Activated CD4-positive, alpha-beta memory T cell treated with anti-CD3 and anti-CD28 coated beads for 36 hours (primary cell): Measurements from ENCODE around the gene TEKT4. TPM values are rescaled to one million over a fixed set of nuclear protein-coding genes. Genes with fewer than 3 reads are reported as not detected.
A peak's percentile ranks its signal among the peaks of the same experiment; 100 is the strongest.
"Not testable (repeated sequence)": the region's sequence is repeated elsewhere in the genome, so short reads cannot be mapped to it uniquely, and the experiment has no call there.

Source experiments
- CTCF ChIA-PET: fragments of 350-600 bp; sonication (Branson Sonifier 250); formaldehyde crosslinking; loops from one replicate; lab custom pipeline; 2021; ENCODE audit warnings: antibody characterized with exemption, inconsistent platforms; lab: Charles Lee
- POLR2A ChIA-PET: fragments of 350-600 bp; sonication (Branson Sonifier 250); formaldehyde crosslinking; loops from one replicate; lab custom pipeline; 2021; ENCODE audit warnings: antibody characterized with exemption; lab: Charles Lee
- DNase-seq: peaks from one replicate; pipeline ENCODE4 v3.0.0-alpha.2; 2020
- H3K27ac Mint-ChIP-seq: one replicate; pipeline ENCODE4 v1.8.0; 2021; ENCODE audit warnings: mixed read lengths
- H3K27me3 Mint-ChIP-seq: one replicate; pipeline ENCODE4 v1.8.0; 2021; ENCODE audit warnings: mixed read lengths
- H3K36me3 Mint-ChIP-seq: one replicate; pipeline ENCODE4 v1.8.0; 2021; ENCODE audit warnings: mixed read lengths
- H3K4me1 Mint-ChIP-seq: one replicate; pipeline ENCODE4 v1.8.0; 2021; ENCODE audit warnings: low read depth, mixed read lengths
- H3K4me3 Mint-ChIP-seq: one replicate; pipeline ENCODE4 v1.8.0; 2021; ENCODE audit warnings: mild to moderate bottlenecking, mixed read lengths
- H3K9me3 Mint-ChIP-seq: one replicate; pipeline ENCODE4 v1.8.0; 2021; ENCODE audit warnings: mixed read lengths
- intact Hi-C: fragments of 100-400 bp; cut with micrococcal nuclease; formaldehyde crosslinking; loops from one replicate; pipeline ENCODE4 v1.15.1; 2023
- total RNA-seq, 2 experiments: library from RNA; stranded (reverse); gene quantifications; one replicate each; pipeline ENCODE4 v1.2.3, GENCODE V29; 2021

TEKT4 gene
- total RNA-seq, 2 experiments from 2014 or later, result not detected

DNA sequence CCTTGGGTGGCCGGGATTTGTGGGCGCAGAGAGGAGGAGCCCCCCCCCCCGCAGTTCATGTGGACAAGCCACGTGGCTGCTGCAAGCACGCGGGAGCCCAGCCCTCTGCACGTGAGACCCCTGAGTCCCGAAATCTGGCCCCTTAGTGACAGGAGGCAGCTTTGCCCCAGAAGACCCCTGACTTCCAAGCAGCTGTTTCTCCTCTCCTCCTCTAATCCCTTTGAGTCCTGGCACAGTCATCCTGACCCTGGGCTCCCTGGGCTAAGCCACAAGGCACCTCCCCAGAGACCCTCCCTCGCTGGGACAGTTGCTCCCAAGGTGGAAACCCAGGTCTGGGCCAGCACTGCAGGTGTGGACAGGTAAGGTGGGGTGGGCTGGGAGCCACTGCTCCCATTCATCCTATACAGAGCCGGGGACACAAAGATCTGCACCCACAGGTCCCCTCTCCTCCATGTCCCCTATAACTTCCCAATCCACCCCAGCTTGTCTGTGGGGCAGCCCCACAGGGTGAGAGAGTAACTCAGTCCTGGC lies 923 bp downstream of the TEKT4 start:
- POLR2A ChIA-PET, result no interaction called here
- no peaks in the 10 kb centered on the region for H3K4me1 Mint-ChIP-seq
- CTCF ChIA-PET, result interaction anchor here (1.2 kb wide), 1 partner anchor 265 kb away, joined by 3 read pairs; no protein-coding TSS in a partner anchor
- peaks cover 8% of the 10 kb centered on the region for H3K27me3 Mint-ChIP-seq
- H3K9me3 Mint-ChIP-seq, result no peaks in the 10 kb centered on the region
- no peaks in the 10 kb centered on the region for H3K36me3 Mint-ChIP-seq
- no peak for DNase-seq
- H3K27ac Mint-ChIP-seq, result no peak overlapping the region
- H3K4me3 Mint-ChIP-seq, result no peak overlapping the region
- intact Hi-C loops, result no loop called here

DNA sequence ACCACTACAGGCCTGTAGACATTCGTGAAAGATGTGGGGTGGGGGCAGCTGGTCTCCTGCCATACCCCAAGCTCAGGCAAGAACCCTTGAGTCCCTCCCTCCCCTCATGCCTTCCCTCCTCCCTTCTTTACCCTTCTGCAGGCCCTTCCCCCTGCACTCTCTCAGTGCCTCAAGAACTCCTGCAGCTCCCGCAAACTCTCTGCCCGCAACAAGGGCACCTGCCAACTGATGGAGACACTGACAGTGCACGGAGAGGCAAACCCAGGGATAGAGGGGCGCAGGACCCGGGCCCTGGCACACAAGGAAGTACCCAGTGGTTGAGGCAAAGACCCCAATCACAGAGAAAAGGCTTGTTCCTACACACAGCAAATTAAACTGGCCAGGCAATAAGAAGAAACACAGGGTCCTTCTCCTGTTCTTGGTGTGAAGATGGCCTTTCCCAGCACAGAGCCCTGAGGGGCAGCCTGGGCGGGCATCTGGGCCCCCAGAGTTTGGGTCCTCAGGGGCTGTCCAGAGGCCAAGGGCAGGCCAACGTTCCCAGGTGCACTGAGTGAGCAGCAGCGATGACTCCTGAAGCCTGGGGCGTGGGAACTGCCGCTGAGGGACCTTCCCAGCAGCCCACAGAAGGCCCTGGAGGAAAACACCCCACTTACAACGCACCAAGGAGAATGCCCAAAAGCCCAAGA lies 1.6 kb downstream of the TEKT4 start:
- no peaks in the 10 kb centered on the region for H3K9me3 Mint-ChIP-seq
- H3K4me1 Mint-ChIP-seq, result no peaks in the 10 kb centered on the region
- ChIA-PET CTCF (interaction anchor here (0.7 to 3.2 kb wide), 3 partner anchors 8 to 84 kb away, joined by 3 to 19 read pairs (median 4); no protein-coding TSS in a partner anchor), POLR2A (no interaction called here)
- H3K4me3 Mint-ChIP-seq, result no peak overlapping the region
- intact Hi-C loops, result no loop called here
- peaks cover 8% of the 10 kb centered on the region for H3K27me3 Mint-ChIP-seq
- no peaks in the 10 kb centered on the region for H3K36me3 Mint-ChIP-seq
- no peak for DNase-seq
- H3K27ac Mint-ChIP-seq, result no peak overlapping the region

DNA sequence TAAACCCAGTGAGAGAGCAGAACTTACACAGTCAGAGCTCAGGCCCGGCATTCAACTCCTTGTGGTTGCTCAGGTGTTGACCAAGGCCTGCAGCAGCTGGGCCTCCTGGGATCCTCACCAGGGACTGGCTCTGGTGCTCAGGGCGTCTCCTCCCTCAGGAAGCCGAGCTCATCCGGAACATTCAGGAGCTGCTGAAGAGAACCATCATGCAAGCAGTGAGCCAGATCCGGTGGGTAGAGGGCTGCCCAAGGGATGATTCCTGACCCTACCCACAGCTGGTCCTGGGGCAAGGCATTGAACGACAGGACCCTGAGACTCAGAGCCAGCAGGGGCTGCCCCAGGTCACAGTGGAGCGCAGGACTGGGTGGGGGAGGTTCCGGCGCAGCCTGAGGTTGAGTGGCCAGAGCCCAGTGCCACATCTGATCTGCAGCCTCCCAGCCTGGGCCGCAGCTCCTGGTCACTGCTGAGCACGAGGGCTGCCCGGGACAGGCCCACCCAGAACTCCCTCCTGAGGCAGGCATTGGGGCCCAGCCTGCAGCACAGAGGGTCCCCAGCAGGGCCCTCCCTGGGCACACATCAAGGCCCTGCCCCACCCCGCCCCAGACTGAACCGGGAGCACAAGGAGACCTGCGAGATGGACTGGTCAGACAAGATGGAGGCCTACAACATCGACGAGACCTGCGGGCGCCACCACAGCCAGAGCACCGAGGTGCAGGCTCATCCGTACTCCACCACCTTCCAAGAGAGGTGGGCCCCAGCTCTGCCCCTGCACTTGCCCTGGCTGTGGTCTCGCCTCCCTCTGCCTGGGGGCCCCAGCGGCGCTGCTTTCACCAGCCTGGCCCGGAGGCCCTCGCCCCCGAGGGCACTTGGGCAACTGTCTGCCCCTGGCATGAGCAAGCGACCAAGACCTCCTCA lies 2.4 kb downstream of the TEKT4 start:
- intact Hi-C loops, result loop anchor here (2.0 kb wide), 1 partner anchor 83 kb away; no protein-coding TSS in a partner anchor
- POLR2A ChIA-PET, result no interaction called here
- Mint-ChIP-seq H3K27ac (no peak overlapping the region), H3K4me1 (no peaks in the 10 kb centered on the region), H3K36me3 (no peaks in the 10 kb centered on the region), H3K4me3 (no peak overlapping the region), H3K9me3 (no peaks in the 10 kb centered on the region), H3K27me3 (peaks cover 6% of the 10 kb centered on the region)
- DNase-seq, result no peak
- CTCF ChIA-PET, result interaction anchor here (0.7 to 3.2 kb wide), 3 partner anchors 9 to 83 kb away, joined by 3 to 19 read pairs (median 4); no protein-coding TSS in a partner anchor

DNA sequence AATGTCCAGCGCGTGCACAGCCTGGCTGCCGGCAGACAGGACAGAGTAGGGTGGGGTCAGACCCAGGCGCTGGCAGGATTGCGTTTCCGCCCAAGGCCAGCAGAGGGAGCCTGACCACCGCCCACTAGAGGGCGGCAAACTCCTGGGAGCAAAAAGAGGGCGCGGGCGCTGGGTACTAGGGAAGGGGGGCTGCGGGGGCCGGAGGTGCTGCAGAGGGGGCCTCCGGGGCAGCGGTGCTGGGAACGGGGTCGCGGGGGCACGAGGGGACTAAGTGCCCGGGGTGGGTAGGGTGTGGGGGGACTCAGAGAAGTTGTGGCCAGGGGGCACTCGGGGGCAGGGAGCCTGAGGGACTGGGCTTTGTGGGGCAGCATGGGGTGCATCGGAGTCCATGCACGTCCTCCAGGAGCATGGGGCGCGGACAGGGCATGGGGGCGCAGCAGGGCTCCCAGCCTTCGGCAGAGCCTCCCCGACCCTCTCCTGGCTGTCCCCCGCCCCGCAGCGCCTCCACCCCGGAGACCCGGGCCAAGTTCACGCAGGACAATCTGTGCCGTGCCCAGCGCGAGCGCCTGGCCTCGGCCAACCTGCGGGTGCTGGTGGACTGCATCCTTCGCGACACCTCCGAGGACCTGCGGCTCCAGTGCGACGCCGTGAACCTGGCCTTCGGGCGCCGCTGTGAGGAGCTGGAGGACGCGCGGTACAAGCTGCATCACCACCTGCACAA lies 3.2 kb downstream of the TEKT4 start:
- Mint-ChIP-seq H3K27ac (no peak overlapping the region), H3K4me1 (no peaks in the 10 kb centered on the region), H3K36me3 (no peaks in the 10 kb centered on the region), H3K27me3 (peaks cover 6% of the 10 kb centered on the region), H3K4me3 (no peak overlapping the region), H3K9me3 (no peaks in the 10 kb centered on the region)
- DNase-seq, result peak; percentile 77
- POLR2A ChIA-PET, result no interaction called here
- intact Hi-C loops, result loop anchor here (2.0 kb wide), 1 partner anchor 82 kb away; no protein-coding TSS in a partner anchor
- CTCF ChIA-PET, result interaction anchor here (1.4 to 3.2 kb wide), 2 partner anchors 11 to 82 kb away, joined by 4 to 19 read pairs; no protein-coding TSS in a partner anchor

DNA sequence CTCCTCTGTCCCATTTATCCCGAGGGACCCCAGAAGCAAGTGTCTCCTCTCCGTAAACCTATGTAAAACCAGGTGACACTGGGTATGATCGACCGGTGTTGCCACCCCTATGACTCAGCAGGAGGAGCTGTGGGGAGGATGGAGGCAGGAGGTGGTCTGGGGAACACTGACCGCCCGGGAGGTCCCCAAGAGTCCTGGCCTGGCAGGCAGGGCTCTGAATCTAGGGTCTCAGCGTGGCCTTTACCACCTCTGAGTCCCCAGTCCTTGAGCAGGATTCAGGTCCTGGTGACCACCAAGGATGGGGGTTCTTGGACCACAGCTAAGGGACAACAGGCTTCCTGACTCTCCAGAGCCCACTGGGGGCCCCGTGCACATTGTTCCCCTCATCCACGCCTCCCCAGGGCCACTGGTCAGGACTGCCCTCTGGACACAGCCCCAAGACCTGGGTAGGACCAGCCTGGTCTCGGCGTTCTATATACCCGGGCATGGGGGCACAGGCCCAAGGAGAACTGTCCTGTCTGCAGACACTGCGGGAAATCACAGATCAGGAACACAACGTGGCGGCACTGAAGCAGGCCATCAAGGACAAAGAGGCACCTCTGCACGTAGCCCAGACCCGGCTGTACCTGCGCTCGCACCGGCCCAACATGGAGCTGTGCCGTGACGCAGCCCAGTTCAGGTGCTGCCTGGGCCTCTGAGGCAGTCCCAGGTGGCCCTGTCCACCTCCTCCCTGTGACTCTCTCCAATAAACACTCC lies 4.0 kb downstream of the TEKT4 start:
- no peak overlapping the region for H3K27ac Mint-ChIP-seq
- ChIA-PET CTCF (interaction anchor here (3.2 kb wide), 1 partner anchor 82 kb away, joined by 19 read pairs; no protein-coding TSS in a partner anchor), POLR2A (no interaction called here)
- no peak overlapping the region for H3K4me3 Mint-ChIP-seq
- DNase-seq, result no peak
- intact Hi-C loops, result loop anchor here (2.0 kb wide), 1 partner anchor 82 kb away; no protein-coding TSS in a partner anchor
- no peaks in the 10 kb centered on the region for H3K36me3 Mint-ChIP-seq
- H3K9me3 Mint-ChIP-seq, result no peaks in the 10 kb centered on the region
- H3K4me1 Mint-ChIP-seq, result no peaks in the 10 kb centered on the region
- H3K27me3 Mint-ChIP-seq, result peaks cover 5% of the 10 kb centered on the region

DNA sequence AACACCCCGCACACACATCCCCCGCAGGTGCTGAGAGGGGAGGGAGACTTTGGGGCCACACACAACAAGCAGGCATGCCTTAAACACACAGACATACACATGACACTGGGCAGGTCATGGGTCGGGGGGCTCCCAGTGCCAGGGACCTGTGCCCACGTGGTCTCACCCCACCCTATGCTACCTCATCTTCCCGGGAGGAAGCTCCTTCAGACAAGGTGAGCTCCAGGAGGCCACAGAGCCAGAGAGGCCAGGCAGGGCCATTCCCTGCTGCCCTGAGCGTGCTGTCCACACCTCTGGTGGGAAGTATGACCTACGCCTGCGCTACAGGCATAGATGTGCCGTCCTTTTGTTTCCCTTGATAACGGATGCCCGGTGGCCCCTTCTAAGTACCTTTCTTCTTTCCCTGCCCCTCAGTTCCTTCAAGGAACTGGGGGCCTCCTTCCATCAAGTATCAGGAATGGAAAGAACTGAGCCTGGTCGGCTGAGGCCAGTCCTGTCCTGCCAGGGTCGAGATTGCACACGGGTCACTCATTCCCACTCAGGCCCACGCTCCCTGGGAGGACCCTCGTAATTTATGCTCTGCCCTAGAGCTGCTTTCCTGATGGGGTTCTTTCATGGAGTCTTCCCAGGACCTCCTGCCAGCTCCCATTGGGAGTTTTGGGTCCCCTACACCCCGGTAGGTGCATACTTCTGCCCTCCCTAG lies 4.7 kb downstream of the TEKT4 start:
- Mint-ChIP-seq H3K27ac (no peak overlapping the region), H3K4me3 (no peak overlapping the region), H3K27me3 (peaks cover under 1% of the 10 kb centered on the region), H3K36me3 (no peaks in the 10 kb centered on the region), H3K9me3 (no peaks in the 10 kb centered on the region), H3K4me1 (no peaks in the 10 kb centered on the region)
- no peak for DNase-seq
- ChIA-PET CTCF (interaction anchor here (3.2 kb wide), 1 partner anchor 81 kb away, joined by 19 read pairs; no protein-coding TSS in a partner anchor), POLR2A (no interaction called here)
- intact Hi-C loops, result loop anchor here (2.0 kb wide), 1 partner anchor 81 kb away; no protein-coding TSS in a partner anchor

DNA sequence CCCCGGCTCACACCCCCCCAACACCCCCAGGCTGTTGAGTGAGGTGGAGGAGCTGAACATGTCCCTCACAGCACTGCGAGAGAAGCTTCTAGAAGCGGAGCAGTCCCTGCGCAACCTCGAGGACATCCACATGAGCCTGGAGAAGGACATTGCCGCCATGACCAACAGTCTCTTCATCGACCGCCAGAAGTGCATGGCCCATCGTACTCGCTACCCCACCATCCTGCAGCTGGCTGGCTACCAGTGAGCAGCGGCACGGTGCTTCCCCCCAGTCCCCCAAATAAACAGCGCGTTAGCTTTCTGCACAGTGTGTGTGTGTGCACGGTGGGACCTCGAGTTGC lies 5.3 kb downstream of the TEKT4 start:
- intact Hi-C loops, result no loop called here

DNA sequence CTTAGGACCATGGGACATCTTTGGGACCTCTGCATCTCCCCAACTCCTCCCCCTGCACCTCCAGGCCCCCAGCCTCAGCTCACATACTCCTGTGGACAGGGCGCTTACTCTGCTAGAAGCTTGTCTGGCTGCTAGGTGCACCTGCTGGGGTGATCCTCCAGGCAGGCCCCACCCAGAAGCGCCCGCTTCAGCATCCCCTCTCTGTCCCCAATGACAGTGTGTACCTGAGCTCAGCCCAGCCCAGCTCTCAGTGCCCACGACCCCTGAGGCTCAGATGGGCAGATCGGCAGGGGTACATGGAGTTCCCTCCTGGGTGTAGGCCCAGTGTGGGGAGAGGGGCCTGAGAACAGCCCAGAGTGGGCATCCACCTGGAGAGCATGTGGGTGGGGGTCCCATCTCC lies 5.9 kb downstream of the TEKT4 start:
- H3K36me3 Mint-ChIP-seq, result no peaks in the 10 kb centered on the region
- no peak for DNase-seq
- POLR2A ChIA-PET, result no interaction called here
- H3K4me1 Mint-ChIP-seq, result no peaks in the 10 kb centered on the region
- intact Hi-C loops, result no loop called here
- H3K9me3 Mint-ChIP-seq, result no peaks in the 10 kb centered on the region
- H3K27me3 Mint-ChIP-seq, result peaks cover 2% of the 10 kb centered on the region
- CTCF ChIA-PET, result interaction anchor here (2.4 kb wide), 1 partner anchor 80 kb away, joined by 7 read pairs; no protein-coding TSS in a partner anchor
- H3K27ac Mint-ChIP-seq, result no peak overlapping the region
- no peak overlapping the region for H3K4me3 Mint-ChIP-seq

More for the DNA sequence above, 5.3 kb downstream of the TEKT4 start:
- ChIA-PET POLR2A (no interaction called here), CTCF (interaction anchor here (2.4 kb wide), 1 partner anchor 80 kb away, joined by 7 read pairs; no protein-coding TSS in a partner anchor)
- Mint-ChIP-seq H3K4me3 (no peak overlapping the region), H3K9me3 (no peaks in the 10 kb centered on the region), H3K36me3 (no peaks in the 10 kb centered on the region), H3K27me3 (peaks cover 2% of the 10 kb centered on the region), H3K27ac (no peak overlapping the region), H3K4me1 (no peaks in the 10 kb centered on the region)
- DNase-seq, result no peak

DNA sequence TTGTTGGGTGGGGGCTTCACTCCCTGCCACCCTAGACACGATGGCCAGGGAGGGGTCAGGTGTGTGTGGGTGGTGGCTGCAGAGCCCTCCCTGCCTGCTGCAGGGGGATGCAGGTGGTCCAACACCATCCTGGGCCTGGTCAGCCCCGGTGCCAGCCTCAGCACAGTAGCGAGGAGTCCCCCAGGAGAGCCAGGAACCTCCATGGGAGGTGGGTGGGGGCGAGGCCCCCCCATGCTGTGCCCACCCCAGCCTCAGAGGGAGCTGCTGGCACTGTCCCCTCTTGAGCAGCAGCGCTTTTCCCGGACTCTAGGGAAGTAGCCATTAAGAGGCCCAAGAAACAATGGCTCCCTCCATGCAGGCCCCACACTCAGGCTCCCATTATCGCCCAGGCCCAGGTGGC lies 7.3 kb downstream of the TEKT4 start:
- H3K4me3 Mint-ChIP-seq, H3K36me3 Mint-ChIP-seq, intact Hi-C loops, H3K9me3 Mint-ChIP-seq, H3K27ac Mint-ChIP-seq, DNase-seq, H3K4me1 Mint-ChIP-seq, H3K27me3 Mint-ChIP-seq, POLR2A ChIA-PET: not testable (repeated sequence)
- CTCF ChIA-PET, result interaction anchor here (2.4 kb wide), 1 partner anchor 78 kb away, joined by 7 read pairs; no protein-coding TSS in a partner anchor

DNA sequence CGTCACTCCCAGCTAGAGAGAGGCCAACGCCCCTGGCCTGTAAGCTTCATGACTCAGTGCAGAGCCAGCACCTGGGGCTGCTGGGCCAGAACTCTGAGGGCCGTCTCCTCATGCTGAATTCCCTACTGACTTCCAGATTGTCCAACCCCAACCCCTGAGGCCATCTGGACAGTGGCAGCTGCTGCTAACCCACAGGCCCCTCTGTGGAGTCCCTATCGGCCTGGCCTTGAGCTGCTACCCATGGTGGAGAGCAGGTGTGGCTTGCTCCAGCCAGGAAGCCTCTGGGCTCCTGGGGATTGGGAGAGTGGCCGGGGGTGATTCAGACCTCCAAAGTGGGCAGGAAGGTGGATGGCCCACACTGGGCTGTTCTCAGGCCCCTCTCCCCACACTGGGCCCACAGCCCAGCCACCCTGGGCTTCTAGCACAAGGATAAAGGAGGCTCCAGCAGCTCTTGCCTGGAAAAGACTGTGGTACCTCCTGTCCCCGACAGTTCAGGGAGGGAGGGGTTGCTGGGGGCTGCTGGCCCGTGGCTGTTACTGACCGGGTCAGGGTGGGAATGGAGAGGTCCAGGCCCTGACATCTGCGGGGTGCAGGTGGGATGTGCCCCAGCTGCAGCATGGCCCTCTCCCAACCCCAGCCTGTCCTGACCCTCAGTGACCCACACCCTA lies 8.2 kb downstream of the TEKT4 start:
- CTCF ChIA-PET, result no interaction called here
- POLR2A ChIA-PET, result no interaction called here
- H3K27me3 Mint-ChIP-seq, result peaks cover 2% of the 10 kb centered on the region
- intact Hi-C loops, result no loop called here
- DNase-seq, result no peak
- no peaks in the 10 kb centered on the region for H3K9me3 Mint-ChIP-seq
- H3K4me1 Mint-ChIP-seq, result no peaks in the 10 kb centered on the region
- H3K36me3 Mint-ChIP-seq, result no peaks in the 10 kb centered on the region
- H3K27ac Mint-ChIP-seq, result no peak overlapping the region
- no peak overlapping the region for H3K4me3 Mint-ChIP-seq
